GM19238 (cell line): ENCODE results near the gene TCEAL1.
A peak's percentile ranks its signal among the peaks of the same experiment; 100 is the strongest.
"Not testable (repeated sequence)": the region's sequence is repeated elsewhere in the genome, so short reads cannot be mapped to it uniquely, and the experiment has no call there.

Experiments
- DNase-seq: peaks from one replicate; pipeline ENCODE4 v3.0.0; 2011; ENCODE audit warnings: low spot score; ENCODE audit not compliant: insufficient read length

Gene TCEAL1

GRCh38 chrX:103628386-103629317, at the start of gene TCEAL1:
Gene TCEAL1, plus strand, starts transcription at chrX:103628975. Its CDS starts 942 bp downstream, at chrX:103629917.
- no peak for DNase-seq

- no peak for DNase-seq
Measured at GRCh38 chrX:103584596-103584995, 44.2 kb upstream of the TCEAL1 start.

GRCh38 chrX:103585411-103586313, 43.1 kb upstream of the TCEAL1 start, which contains the start of gene TCEAL4:
Gene TCEAL4, plus strand, starts transcription at chrX:103585515. Its CDS starts 1,161 bp downstream, at chrX:103586676.
- DNase-seq, result peak; percentile 20

GRCh38 chrX:103586314-103586646, 42.5 kb upstream of the TCEAL1 start:
- DNase-seq, result no peak

GRCh38 chrX:103586659-103587058, 42.1 kb upstream of the TCEAL1 start:
- no peak for DNase-seq

- not testable (repeated sequence) for DNase-seq
Measured at GRCh38 chrX:103592295-103592694, 36.5 kb upstream of the TCEAL1 start.

GRCh38 chrX:103595202-103595601, 33.6 kb upstream of the TCEAL1 start:
- DNase-seq, result not testable (repeated sequence)

GRCh38 chrX:103607364-103608305, 21.1 kb upstream of the TCEAL1 start, which contains the start of gene TCEAL3:
Gene TCEAL3, plus strand, starts transcription at chrX:103607963. Its CDS starts 1,102 bp downstream, at chrX:103609065.
- no peak for DNase-seq

- DNase-seq, result no peak
Measured at GRCh38 chrX:103608306-103608963, 20.3 kb upstream of the TCEAL1 start.

- no peak for DNase-seq
Measured at GRCh38 chrX:103610282-103610681, 18.5 kb upstream of the TCEAL1 start.

- no peak for DNase-seq
Measured at GRCh38 chrX:103613362-103613890, 15.3 kb upstream of the TCEAL1 start.

GRCh38 chrX:103614999-103615398, 13.8 kb upstream of the TCEAL1 start:
- no peak for DNase-seq

- no peak for DNase-seq
Measured at GRCh38 chrX:103615781-103616371, 12.9 kb upstream of the TCEAL1 start.

- no peak for DNase-seq
Measured at GRCh38 chrX:103616676-103617186, 12.0 kb upstream of the TCEAL1 start.

- no peak for DNase-seq
Measured at GRCh38 chrX:103624111-103624510, 4.7 kb upstream of the TCEAL1 start.

- no peak for DNase-seq
Measured at GRCh38 chrX:103626855-103627254, 1.9 kb upstream of the TCEAL1 start.

- DNase-seq, result no peak
Measured at GRCh38 chrX:103629318-103630170, 769 bp downstream of the TCEAL1 start.

GRCh38 chrX:103630171-103630511, 1.4 kb downstream of the TCEAL1 start:
- DNase-seq, result no peak
